Upper lobe of left lung (tissue), 4 donors: ENCODE data around the gene FGGY.

ENCODE experiments used
- CTCF ChIP-seq, 6 experiments: fragments of 450-650 bp in 4 of 6; fragments of 200-600 bp in 2 of 6; sonication (generic) in 2 of 6; IDR thresholded peaks; one replicate each; pipeline ENCODE4 v1.5.1; 2016 to 2019; ENCODE audit warnings: antibody characterized with exemption in 6 of 6
- EP300 ChIP-seq, 4 donors: sonication (generic); formaldehyde crosslinking; IDR thresholded peaks; one replicate each; pipeline ENCODE4 v1.5.1; 2017; ENCODE audit warnings: antibody characterized with exemption in 4 of 4, control low read depth in 2 of 4
- POLR2A ChIP-seq, 4 donors: fragments of 450-650 bp; IDR thresholded peaks; one replicate each; pipeline ENCODE4 v1.5.1; 2016 to 2017; ENCODE audit warnings: antibody characterized with exemption in 4 of 4, mild to moderate bottlenecking in 2 of 4
- POLR2AphosphoS5 ChIP-seq, 2 donors: sonication (generic); formaldehyde crosslinking; IDR thresholded peaks; one replicate each; pipeline ENCODE4 v1.5.1; 2017; ENCODE audit warnings: antibody characterized with exemption in 2 of 2

DNA sequence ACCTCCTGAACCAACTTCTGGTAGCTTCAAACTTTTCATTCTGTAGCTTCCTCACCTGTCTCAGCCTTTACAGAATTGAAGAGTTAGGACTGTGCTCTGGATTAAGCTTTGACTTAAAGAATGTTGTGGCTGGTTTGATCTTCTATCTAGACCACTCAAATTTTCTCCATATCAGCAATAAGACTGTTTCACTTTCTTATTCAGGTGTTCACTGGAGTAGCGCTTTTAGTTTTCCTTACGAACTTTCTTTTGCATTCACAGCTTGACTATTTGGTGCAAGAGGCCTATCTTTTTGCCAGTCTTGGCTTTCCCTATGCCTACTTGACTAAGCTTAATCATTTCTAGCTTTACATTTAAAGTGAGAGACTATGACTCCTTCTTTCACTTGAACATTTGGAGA, 31.5 kb downstream of the FGGY start:
- TF ChIP-seq CTCF (IDR thresholded peaks at IDR 0.05) (no peak), POLR2A (IDR thresholded peaks at IDR 0.05) (no peak), POLR2AphosphoS5 (IDR thresholded peaks at IDR 0.05) (no peak), EP300 (IDR thresholded peaks at IDR 0.05) (no peak)
